B cell (primary cell): ENCODE measurements around the gene LCMT2. TPM values are rescaled to one million over a fixed set of nuclear protein-coding genes. Genes with fewer than 3 reads are reported as not detected.

Experiments used
- ATAC-seq: fragments of 200-7000 bp; cut with Tn5 transposase; one replicate; pipeline ENCODE4 v1.10.0; 2021; ENCODE audit warnings: low read depth, mild to moderate bottlenecking, moderate number of reproducible peaks, moderate library complexity
- CTCF ChIA-PET: fragments of 350-600 bp; sonication (Branson Sonifier 250); formaldehyde crosslinking; loops from one replicate; lab custom pipeline; 2021; ENCODE audit warnings: antibody characterized with exemption, inconsistent platforms; lab: Charles Lee
- POLR2A ChIA-PET: fragments of 350-600 bp; sonication (Branson Sonifier 250); formaldehyde crosslinking; loops from one replicate; lab custom pipeline; 2021; ENCODE audit warnings: antibody characterized with exemption; lab: Charles Lee
- DNase-seq: peaks from one replicate; pipeline ENCODE4 v3.0.0; 2013
- H2AFZ ChIP-seq: 2 replicates; pipeline ENCODE4 v1.6.1; 2012; ENCODE audit warnings: mild to moderate bottlenecking, low read depth, low read length; ENCODE audit not compliant: insufficient read depth, poor library complexity, severe bottlenecking
- H3K27ac ChIP-seq, 2 donors: 1 replicate in 1 of 2; 2 replicates in 1 of 2; pipeline ENCODE4 v1.5.1; 2012 to 2013; ENCODE audit warnings: low read length in 2 of 2, mild to moderate bottlenecking in 2 of 2, moderate library complexity in 1 of 2
- H3K27me3 ChIP-seq, 4 experiments: fragments of 200-600 bp in 1 of 4; sonication (generic) in 1 of 4; replicated peaks in 1 of 4; 1 replicate in 2 of 4; 2 replicates in 2 of 4; pipeline versions ENCODE4 v1.6.1 to v1.7.0; 2013 to 2016; ENCODE audit warnings: low read length in 3 of 4, mild to moderate bottlenecking in 2 of 4, mixed read lengths in 1 of 4, moderate library complexity in 1 of 4; ENCODE audit not compliant: insufficient read depth in 4 of 4, control insufficient read depth in 3 of 4; ENCODE audit errors: control extremely low read depth in 1 of 4
- H3K36me3 ChIP-seq, 2 experiments: replicated peaks in 1 of 2; 1 replicate in 1 of 2; 2 replicates in 1 of 2; pipeline versions ENCODE4 v1.6.1 to v1.7.1; 2013; ENCODE audit warnings: low read length in 1 of 2; ENCODE audit not compliant: insufficient read depth in 2 of 2, control insufficient read depth in 1 of 2; ENCODE audit errors: control extremely low read depth in 1 of 2, extremely low read depth in 1 of 2
- H3K4me1 ChIP-seq, 2 donors: fragments of 200-600 bp in 1 of 2; sonication (generic) in 1 of 2; 1 replicate in 1 of 2; 2 replicates in 1 of 2; pipeline versions ENCODE4 v1.5.1 to v1.6.1; 2013 to 2017; ENCODE audit warnings: low read length in 2 of 2; ENCODE audit not compliant: control insufficient read depth in 2 of 2, insufficient read depth in 2 of 2
- H3K4me2 ChIP-seq: replicated peaks from 2 replicates; pipeline ENCODE3; 2012; ENCODE audit warnings: mild to moderate bottlenecking, low read depth, low read length; ENCODE audit not compliant: poor library complexity, severe bottlenecking
- H3K4me3 ChIP-seq, 5 experiments: fragments of 200-600 bp in 1 of 5; sonication (generic) in 1 of 5; 1 replicate in 3 of 5; 2 replicates in 2 of 5; pipeline versions ENCODE4 v1.5.1 to v1.7.0; 2011 to 2016; ENCODE audit warnings: low read length in 4 of 5, mild to moderate bottlenecking in 4 of 5, low read depth in 2 of 5, control low read depth in 1 of 5, moderate library complexity in 1 of 5; ENCODE audit not compliant: insufficient read depth in 1 of 5; ENCODE audit errors: control extremely low read depth in 1 of 5, extremely low read depth in 1 of 5
- H3K79me2 ChIP-seq: fragments of 200-600 bp; sonication (generic); one replicate; pipeline ENCODE4 v1.6.0; 2016; ENCODE audit warnings: low read length; ENCODE audit not compliant: control insufficient read depth, insufficient read depth
- H3K9ac ChIP-seq: fragments of 200-600 bp; sonication (generic); 2 replicates; pipeline ENCODE4 v1.6.1; 2017; ENCODE audit warnings: mild to moderate bottlenecking, low read length, moderate library complexity
- H3K9me3 ChIP-seq, 3 donors: one replicate each; pipeline versions ENCODE4 v1.6.1 to v1.7.1; 2013; ENCODE audit warnings: low read length in 2 of 3; ENCODE audit not compliant: control insufficient read depth in 2 of 3, insufficient read depth in 1 of 3; ENCODE audit errors: control extremely low read depth in 1 of 3
- H4K20me1 ChIP-seq: 2 replicates; pipeline ENCODE4 v1.6.0; 2012; ENCODE audit warnings: mild to moderate bottlenecking, low read length; ENCODE audit not compliant: insufficient read depth, control insufficient read depth, poor library complexity, severe bottlenecking
- H3K27ac Mint-ChIP-seq: one replicate; pipeline ENCODE4 v1.8.0; 2021; ENCODE audit warnings: mixed read lengths
- H3K27me3 Mint-ChIP-seq: one replicate; pipeline ENCODE4 v1.8.0; 2021; ENCODE audit warnings: mixed read lengths
- H3K4me1 Mint-ChIP-seq: one replicate; pipeline ENCODE4 v1.8.0; 2021; ENCODE audit warnings: mixed read lengths
- H3K4me3 Mint-ChIP-seq: one replicate; pipeline ENCODE4 v1.8.0; 2021; ENCODE audit warnings: mixed read lengths
- H3K9me3 Mint-ChIP-seq: one replicate; pipeline ENCODE4 v1.8.0; 2022; ENCODE audit warnings: mixed read lengths; ENCODE audit not compliant: insufficient read depth
- EZH2 ChIP-seq: IDR thresholded peaks from 2 replicates; pipeline ENCODE4 v1.6.1; 2012; ENCODE audit warnings: borderline replicate concordance, low read depth, mild to moderate bottlenecking, moderate library complexity, low read length; ENCODE audit not compliant: insufficient read depth, poor library complexity, severe bottlenecking
- WGBS: methylation state at CpG from one replicate; pipeline ENCODE4 v1.1.5; 2013; ENCODE audit warnings: missing lambda C conversion rate; ENCODE audit not compliant: insufficient coverage; 5-methylcytosine and 5-hydroxymethylcytosine counted together
- intact Hi-C: fragments of 100-400 bp; cut with micrococcal nuclease; formaldehyde crosslinking; loops from one replicate; pipeline ENCODE4 v1.10.0; 2022
- polyA plus RNA-seq: library from polyadenylated mRNA; depleted of rRNA; stranded (reverse); fragments of >200 nt; gene quantifications from 2 replicates; pipeline ENCODE4 v1.2.3, GENCODE V29; 2012
- total RNA-seq, 2 donors: library from RNA; stranded (reverse); fragments of 120-200 nt in 1 of 2; gene quantifications; 1 replicate in 1 of 2; 2 replicates in 1 of 2; pipeline versions ENCODE4 v1.2.3 to v1.2.4, GENCODE V29; 2013 to 2022
- TF ChIP-seq, protein P1 (sequence below): fragments of 200-600 bp; IDR thresholded peaks from one replicate; pipeline ENCODE4 v1.8.0; 2022; ENCODE audit warnings: antibody characterized with exemption, mild to moderate bottlenecking

LCMT2 gene
- total and polyA plus RNA-seq, 2 donors (not counting 1 experiment from before 2014, with no cell fraction given): 7.5 to 12.8 TPM

DNA sequence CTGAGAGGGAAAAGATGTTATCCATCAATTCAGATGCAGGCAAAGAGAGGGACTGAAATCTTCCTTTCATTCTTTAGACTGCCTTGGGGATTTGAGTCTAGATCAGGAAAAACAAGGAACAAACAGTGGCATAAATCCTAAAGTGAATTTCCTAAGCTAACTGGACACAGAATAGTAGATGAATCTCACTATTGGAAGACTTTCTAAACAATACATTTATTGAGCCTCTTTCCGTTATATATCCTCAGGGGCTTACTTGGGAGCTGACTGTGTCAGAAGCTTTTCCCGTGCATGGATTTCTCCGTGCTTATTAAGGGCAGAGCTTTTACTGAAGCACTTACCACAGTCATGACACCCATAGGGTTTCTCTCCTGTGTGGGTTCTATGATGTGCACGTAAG, 30.4 kb upstream of the LCMT2 start:
- no peak for DNase-seq
- TF ChIP-seq, protein P1, sequence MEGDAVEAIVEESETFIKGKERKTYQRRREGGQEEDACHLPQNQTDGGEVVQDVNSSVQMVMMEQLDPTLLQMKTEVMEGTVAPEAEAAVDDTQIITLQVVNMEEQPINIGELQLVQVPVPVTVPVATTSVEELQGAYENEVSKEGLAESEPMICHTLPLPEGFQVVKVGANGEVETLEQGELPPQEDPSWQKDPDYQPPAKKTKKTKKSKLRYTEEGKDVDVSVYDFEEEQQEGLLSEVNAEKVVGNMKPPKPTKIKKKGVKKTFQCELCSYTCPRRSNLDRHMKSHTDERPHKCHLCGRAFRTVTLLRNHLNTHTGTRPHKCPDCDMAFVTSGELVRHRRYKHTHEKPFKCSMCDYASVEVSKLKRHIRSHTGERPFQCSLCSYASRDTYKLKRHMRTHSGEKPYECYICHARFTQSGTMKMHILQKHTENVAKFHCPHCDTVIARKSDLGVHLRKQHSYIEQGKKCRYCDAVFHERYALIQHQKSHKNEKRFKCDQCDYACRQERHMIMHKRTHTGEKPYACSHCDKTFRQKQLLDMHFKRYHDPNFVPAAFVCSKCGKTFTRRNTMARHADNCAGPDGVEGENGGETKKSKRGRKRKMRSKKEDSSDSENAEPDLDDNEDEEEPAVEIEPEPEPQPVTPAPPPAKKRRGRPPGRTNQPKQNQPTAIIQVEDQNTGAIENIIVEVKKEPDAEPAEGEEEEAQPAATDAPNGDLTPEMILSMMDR: no peak
- no peak for TF ChIP-seq EZH2
- Mint-ChIP-seq H3K4me3 (no peak overlapping the region), H3K27me3 (no peaks in the 10 kb centered on the region), H3K9me3 (peaks cover 34% of the 10 kb centered on the region), H3K27ac (no peak overlapping the region), H3K4me1 (peaks cover 9% of the 10 kb centered on the region)
- CTCF ChIA-PET: interaction anchor here (1.1 to 1.6 kb wide), 3 partner anchors 13 to 17 kb away, joined by 3 read pairs; no protein-coding TSS in a partner anchor
- ATAC-seq: no peak
- 73% methylated on average over 4 of the region's 4 CpGs for WGBS
- Histone ChIP-seq H3K4me3 (no peak overlapping the region), H3K9me3 (peaks cover 15 to 42% (median 34%) of the 10 kb centered on the region in 3 donors), H3K27me3 (no peaks in the 10 kb centered on the region), H3K4me2 (no peak overlapping the region), H3K4me1 (no peaks in the 10 kb centered on the region), H3K36me3 (peaks cover 14 to 47% of the 10 kb centered on the region in 2 experiments), H3K9ac (no peak overlapping the region), H2AFZ (no peak overlapping the region), H3K27ac (no peak overlapping the region), H4K20me1 (no peaks in the 10 kb centered on the region), H3K79me2 (peaks cover 10% of the 10 kb centered on the region)
- POLR2A ChIA-PET: interaction anchor here (0.6 kb wide), 1 partner anchor 24 kb away, joined by 3 read pairs; no protein-coding TSS in a partner anchor
- intact Hi-C loops: no loop called here

DNA sequence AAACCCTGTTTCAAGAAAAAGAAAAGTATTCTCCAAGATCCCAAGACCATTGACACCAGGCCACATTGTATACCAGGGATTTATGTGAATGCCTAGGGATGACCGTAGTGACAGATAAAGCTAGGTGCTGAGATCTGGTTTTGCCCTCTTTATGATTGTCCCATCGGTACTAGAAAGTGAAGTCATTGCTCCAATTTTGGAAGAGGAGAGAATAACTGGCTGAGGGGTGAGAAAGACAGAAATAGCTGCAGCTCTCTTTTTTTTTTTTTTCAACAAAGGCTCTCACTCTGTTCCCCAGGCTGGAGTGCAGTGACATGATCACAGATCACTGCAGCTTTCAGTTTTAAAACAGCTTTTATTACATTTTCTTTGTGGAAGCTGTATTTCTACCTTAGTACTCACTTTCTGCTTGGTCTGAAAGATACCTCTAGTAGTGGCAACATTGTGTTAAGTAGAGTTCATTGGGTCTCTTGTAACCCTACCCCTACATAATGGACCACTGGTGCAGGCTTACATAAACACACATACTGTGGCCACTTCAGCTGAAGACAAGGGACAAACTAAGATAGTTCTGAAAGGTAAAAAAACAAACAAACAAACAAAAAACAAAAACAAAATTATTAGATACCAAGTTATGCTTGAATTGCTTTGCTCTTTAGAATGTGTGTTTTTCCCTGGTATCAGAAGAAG, 22.5 kb upstream of the LCMT2 start:
- Mint-ChIP-seq H3K27ac (no peak overlapping the region), H3K4me3 (no peak overlapping the region), H3K9me3 (peaks cover under 1% of the 10 kb centered on the region), H3K4me1 (peaks cover 3% of the 10 kb centered on the region), H3K27me3 (no peaks in the 10 kb centered on the region)
- H3K27me3 ChIP-seq: no peaks in the 10 kb centered on the region
- no peaks in the 10 kb centered on the region for H4K20me1 ChIP-seq
- H3K79me2 ChIP-seq: no peaks in the 10 kb centered on the region
- H2AFZ ChIP-seq: no peak overlapping the region
- ChIA-PET POLR2A (no interaction called here), CTCF (interaction anchor here (1.3 kb wide), 1 partner anchor 23 kb away, joined by 3 read pairs; no protein-coding TSS in a partner anchor)
- peaks cover 0 to 4% (median 1%) of the 10 kb centered on the region in 3 donors for H3K9me3 ChIP-seq
- intact Hi-C loops: no loop called here
- H3K4me2 ChIP-seq: no peak overlapping the region
- no peak overlapping the region for H3K4me3 ChIP-seq
- H3K9ac ChIP-seq: no peak overlapping the region
- 100% methylated on average over 1 of the region's 2 CpGs for WGBS
- DNase-seq (no peak), ATAC-seq (no peak)
- no peak for TF ChIP-seq EZH2
- TF ChIP-seq, protein P1: no peak
- no peaks in the 10 kb centered on the region for H3K36me3 ChIP-seq
- H3K4me1 ChIP-seq: no peaks in the 10 kb centered on the region
- no peak overlapping the region for H3K27ac ChIP-seq
